Hematopoietic multipotent progenitor cell treated with erythropoietin and hydrocortisone succinate and interleukin-3 and kit ligand, for 4 days (in vitro differentiated cells): ENCODE data around the gene SNORC.
"Not testable (repeated sequence)": the region's sequence is repeated elsewhere in the genome, so short reads cannot be mapped to it uniquely, and the experiment has no call there.

Experiments used
- DNase-seq: peaks from one replicate; pipeline ENCODE4 v3.0.0-alpha.2; 2015

Gene SNORC

DNA sequence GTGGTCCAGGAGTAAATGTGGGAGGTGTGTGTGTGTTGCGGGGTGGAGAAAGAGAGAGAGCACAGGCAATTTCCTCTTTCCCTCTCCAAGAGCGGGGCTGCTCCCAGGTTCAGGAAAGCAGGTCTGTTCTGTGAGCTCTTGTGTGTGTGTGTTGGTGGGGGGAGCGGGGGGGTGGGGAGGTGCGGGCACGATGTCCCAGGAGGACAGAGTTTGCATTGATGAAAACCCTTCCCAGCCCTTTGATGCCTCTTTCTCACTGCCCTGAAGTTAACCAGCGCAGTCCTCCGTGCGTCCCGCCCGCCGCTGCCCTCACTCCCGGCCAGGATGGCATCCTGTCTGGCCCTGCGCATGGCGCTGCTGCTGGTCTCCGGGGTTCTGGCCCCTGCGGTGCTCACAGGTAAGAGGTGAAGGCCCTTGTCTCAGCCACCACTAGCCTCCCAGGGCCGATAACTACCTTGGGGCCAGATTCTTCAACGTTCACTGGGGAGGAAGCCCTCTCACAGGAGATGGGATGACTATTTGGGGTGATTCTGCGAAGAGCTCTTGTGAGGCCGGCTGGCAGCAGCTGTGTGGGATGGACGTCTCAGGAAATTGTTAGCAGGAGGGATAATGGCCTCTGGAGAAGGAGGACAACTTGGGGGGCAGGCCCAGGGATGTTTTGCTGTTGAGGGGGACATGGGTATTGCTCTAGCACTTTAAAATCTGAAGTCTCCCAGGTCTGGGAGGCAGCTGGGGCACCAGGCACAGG, at the start of gene SNORC:
Gene SNORC (plus strand): TSS at position 247 of the 748 bp plus-strand sequence. CDS start 78 bp downstream, at position 325.
- no peak for DNase-seq

DNA sequence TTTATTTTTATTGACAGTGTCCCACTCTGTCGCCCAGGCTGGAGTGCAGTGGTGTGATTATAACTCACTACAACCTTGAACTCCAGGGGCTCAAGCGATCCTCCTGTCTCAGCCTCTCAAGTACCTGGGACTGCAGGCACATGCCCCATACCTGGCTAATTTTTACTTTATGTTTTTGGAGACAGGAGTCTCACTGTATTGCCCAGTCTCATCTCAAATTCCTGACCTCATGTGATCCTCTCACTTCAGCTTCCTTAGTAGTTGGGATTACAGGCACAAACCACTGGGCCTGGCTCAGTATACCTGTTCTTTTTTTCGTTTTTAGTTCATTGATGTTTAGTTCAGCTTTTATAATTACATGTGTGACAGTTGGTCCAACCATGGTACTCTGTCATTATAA, 40.1 kb upstream of the SNORC start:
- no peak for DNase-seq

DNA sequence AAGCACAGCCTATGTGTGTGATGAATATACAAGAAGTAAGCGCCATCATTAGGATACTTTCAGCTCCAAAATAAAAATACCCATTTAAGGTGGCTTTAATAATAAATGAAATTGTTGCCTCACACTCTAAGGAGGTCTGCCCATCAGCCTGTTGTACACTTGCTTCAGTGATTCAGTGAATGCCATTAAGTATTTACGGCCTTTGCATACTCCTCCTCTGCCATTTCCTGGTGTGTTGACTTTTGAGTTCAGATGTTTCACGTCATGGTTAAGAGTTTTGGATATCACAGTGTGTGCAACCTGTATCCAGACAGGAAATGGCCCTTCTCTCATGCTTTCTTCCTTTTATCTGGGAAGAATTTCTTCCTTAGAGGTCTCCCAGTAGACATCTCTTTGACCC, 38.6 kb upstream of the SNORC start:
- DNase-seq = no peak

DNA sequence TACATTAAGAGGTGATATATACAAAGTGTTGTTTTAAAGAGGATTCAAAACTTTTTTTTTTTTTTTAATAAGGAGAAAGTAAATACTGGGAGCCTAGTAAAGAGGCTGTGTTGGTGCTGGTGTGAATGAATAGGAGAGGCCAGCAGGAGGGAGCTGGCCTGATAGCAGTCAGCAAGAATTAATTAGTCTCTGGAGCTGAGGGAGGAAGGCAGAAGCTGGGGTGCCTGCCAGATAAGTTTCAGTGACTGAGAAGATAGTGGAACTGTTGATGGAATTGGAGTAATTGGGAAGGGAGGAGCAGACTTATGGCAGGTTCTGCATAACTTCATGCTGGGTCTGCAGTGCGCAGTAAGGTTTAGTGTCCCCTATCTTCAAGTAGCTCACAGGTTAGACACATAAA, 36.2 kb upstream of the SNORC start:
- DNase-seq = no peak

DNA sequence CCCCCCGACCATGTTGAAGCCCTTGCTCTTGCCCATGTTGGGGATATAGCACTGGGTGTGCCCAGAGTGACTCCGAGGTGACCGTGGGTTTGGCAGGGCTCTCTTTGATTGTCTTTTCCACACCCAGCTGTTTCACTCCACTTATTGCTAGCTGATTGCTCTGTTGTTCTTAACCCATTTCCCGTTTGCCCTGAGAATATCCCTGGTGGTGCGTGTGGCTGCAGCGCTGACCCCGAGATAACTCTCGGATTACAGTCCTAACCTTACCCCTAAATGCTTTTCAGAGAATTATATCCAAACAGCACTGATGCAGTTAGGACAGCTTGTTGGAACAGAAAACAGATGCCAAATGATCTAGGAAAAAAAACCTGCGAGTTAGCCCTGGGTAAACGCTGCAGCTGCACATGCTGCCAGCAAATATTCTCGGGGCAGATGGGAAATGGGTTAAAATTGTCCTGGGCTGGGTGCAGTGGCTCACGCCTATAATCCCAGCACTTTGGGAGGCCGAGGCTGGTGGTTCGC, 34.3 kb upstream of the SNORC start:
- no peak for DNase-seq

DNA sequence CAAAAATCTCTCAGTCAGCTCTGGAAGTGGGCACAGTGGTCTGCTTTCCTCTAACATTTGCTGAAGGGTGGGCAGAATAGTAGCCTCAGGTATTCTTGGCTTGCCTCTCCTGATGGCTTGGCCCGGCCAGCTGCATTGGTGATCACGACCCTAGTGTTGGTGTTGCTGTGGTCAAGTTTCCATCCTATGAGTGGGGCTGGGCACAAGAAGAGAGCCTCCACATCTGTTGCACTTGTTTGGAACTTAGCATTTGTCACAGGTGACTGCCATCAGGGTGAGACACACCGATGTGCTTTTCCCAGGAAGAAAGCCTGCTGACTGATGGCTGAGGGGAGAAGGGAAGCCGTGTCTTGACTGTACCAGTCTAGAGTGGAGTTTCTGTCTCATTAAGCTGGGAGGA, 33.1 kb upstream of the SNORC start:
- no peak for DNase-seq

DNA sequence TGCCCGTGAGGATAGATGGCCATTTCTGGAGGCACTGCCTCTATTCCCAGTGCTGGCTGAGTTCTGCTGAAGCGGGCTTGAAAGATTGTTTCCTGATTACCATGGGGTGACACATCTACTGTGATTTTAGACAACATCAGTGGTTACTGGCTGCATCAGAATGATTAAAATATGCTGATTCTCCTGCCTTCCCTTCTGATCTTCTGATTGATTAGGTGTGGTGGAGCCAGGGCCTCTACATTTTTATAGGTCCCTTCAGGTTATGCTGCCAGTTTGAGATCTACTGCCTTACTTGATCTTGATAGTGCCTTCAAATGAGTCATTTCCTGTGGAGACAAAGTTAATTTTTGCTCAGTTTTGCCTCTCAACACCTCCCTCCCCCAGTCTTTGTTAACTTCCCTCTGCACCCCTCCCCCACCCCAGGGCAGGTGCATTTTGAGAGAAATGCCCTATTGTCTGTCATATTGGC, 31.6 kb upstream of the SNORC start:
- DNase-seq = peak; percentile 81

DNA sequence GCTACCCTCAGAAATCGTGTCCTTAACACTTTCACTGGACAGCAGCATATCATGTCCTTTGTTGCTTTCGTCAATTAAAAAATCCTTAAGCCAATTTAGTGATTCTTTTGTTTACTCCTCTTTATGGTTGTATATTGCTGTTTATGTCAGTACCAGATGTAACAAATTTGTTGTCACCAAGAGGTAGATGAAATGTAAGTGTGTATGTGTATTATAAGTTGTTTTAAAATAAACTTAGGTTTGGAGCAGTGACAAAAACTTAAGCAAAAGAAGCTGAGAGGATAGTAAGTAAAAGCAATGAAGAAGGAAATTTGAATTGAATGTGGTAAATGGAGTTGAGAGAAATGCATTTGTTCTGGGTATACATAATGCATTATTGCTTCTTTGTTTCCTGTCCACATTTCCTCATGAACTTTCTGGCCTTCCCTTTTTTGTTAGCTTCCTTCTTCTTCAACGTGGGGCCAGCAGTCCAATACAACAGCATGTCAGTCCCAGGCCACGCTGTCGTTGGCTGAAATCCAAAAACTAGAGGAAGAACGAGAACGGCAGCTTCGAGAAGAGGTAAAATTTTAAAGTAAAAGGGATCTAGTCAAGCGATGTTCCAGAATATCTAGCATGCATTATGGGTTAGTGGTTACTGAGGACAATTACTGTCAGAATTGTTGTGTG, 30.5 kb upstream of the SNORC start:
- DNase-seq = peak; percentile 85

DNA sequence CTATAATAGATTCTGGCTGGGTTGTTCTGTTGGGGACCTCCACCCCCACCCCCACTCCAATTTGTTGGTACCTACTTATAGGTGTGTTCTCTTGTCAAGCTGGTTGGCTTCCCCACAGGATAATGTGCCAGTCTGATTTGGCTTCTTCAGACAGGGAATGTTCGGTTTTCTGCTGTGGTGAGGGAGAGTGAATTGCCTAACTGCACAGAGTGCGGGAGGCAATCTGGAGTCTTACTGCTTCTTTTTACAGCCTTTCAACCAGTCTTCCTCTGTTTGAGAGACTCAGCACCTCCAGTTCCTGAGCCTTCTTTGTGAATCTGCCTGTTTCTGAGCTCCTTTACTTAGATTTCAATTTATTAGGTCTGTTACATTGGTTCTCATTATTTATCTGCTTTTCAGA, 27.4 kb upstream of the SNORC start:
- DNase-seq = no peak

DNA sequence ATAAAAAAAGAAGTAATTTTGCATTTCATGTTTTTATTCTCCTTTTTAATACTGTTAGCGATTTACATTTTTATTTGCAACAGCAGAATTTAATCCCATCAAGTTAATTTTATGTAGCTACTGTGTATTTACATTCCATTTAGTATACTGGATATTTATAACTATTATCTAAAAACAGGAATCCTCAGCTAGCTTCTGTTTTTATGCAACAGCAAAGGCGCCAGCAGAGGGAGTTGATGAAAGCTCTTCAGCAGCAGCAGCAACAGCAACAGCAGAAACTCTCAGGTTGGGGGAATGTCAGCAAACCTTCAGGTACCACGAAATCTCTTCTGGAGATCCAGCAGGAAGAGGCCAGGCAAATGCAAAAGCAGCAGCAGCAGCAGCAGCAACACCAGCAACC, 26.2 kb upstream of the SNORC start:
- DNase-seq = peak; percentile 37

DNA sequence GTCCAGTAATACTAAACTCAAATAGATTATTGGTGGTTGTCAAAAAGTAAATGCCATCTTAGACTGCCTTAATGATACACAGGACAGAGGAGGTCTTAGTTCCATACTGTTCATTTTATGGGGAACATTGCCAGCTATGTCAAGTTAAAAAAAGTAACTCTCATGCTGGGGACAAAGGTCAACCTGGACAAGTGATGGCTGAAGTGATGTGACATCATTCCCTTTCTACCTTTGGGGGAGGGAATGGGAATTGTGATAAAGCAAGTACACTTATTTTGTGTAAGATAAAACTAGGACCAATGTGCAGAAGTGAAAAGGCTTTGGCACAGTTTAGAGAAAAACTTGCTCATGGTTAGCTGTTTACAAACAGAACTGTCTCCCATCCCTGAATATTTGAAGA, 24.0 kb upstream of the SNORC start:
- DNase-seq = no peak

DNA sequence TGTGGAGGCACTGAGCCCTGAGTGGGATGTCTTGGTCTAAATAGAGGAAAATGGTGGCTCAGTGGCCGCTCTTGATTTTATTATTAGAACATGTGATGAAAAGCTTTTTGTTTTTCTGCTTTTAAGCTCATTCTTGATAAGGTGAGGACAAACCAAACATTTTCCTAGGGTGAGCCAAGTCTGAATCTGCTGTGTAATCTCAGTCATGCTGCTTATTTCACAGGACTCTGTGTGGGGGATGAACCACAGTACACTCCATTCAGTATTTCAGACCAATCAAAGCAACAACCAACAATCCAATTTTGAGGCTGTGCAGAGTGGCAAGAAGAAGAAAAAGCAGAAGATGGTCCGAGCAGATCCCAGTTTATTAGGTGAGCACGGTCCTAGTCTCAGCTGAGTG, 20.0 kb upstream of the SNORC start:
- no peak for DNase-seq

DNA sequence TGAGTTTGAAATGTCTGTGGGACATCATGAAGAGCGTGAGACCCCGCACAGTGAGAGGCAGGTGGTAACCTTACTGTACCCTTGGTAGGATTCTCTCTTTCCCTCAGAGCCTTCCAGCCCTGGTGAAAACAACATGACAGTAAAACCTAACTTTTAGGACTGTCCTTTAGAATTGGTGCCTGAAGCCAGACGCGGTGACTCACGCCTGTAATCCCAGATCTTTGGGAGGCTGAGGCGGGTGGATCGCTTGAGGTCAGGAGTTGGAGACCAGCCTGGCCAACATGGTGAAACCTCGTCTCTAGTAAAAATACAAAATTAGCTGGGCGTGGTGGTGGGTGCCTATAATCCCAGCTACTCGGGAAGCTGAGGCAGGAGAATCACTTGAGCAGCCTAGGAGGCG, 18.0 kb upstream of the SNORC start:
- not testable (repeated sequence) for DNase-seq

DNA sequence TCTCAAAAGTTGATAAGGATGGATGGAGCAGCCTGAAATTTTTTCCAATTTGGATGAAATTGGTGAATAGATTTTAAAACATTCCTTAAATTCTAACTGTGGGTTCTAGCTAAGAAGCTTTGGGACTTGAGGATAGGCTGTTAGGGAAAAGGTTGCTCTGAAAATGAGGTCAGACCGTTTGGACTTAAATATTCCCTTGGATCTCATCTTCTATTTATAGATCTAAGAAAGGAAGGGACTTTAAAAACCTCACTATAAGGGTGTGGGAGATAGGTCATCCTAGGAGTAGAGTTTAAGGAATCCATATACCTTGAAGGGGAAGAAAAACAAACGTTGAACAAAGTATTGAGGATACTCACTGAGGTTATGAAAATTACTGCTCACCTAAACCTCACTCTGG, 17.4 kb upstream of the SNORC start:
- no peak for DNase-seq

DNA sequence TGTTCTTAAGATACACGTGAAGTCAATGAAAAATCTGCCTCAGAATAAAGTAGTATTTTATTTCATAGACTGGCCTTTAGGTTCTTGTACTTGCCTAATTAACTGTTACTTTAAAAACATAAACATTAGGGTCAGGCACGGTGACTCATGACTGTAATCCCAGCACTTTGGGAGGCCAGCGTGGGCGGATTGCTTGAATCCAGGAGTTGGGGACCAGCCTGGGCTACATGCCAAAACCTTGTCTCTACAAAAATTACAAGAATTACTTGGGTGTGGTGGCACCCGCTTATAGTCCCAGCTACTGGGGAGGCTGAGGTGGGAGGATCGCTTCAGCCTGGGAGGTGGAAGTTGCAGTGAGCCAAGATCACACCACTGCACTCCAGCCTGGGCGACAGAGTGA, 16.0 kb upstream of the SNORC start:
- DNase-seq = peak; percentile 62

DNA sequence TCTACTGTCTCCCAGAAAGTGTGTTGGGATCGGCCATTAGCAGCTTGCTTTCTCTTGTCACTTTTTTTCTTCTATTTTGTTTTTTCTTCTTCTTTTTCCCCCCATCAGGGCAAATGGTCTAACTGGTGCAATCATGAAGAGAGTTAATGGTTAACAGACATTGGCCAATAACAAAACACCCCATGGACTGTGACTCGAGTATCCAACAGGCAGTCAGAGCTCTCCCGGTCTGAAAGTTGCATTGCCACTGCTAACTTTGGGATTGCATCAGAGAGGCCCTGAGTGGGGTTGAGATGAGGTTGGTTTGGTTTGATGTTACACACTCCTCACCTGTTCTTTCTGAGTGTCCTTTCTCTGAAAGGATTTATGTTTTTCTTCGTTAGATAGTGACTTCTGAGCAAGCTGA, 12.9 kb upstream of the SNORC start:
- no peak for DNase-seq

DNA sequence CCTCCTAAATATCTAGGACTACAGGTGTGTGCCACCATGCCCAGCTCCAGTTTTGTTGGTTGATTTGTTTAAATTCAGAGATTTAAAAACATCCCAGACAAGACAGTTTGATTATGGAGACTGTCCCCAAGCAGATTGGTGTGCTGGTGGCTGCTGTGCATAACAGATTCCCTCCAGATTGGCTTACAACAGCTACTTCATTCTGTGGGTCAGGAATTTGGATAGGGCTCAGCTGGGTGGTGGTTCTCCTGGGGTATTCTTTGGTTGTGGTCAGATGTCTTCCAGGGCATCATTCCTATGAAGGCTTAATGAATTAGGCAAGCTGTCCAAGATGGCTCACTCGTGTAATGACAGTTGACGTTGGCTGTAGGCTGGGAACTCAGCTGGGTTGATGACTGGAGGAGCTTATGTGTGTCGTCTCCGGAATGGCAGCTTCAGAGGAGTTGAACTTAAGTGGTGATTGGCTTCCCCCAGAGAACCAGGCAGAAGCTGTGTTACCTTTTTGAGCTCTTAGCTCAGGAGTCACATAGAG, 10.6 kb upstream of the SNORC start:
- no peak for DNase-seq

DNA sequence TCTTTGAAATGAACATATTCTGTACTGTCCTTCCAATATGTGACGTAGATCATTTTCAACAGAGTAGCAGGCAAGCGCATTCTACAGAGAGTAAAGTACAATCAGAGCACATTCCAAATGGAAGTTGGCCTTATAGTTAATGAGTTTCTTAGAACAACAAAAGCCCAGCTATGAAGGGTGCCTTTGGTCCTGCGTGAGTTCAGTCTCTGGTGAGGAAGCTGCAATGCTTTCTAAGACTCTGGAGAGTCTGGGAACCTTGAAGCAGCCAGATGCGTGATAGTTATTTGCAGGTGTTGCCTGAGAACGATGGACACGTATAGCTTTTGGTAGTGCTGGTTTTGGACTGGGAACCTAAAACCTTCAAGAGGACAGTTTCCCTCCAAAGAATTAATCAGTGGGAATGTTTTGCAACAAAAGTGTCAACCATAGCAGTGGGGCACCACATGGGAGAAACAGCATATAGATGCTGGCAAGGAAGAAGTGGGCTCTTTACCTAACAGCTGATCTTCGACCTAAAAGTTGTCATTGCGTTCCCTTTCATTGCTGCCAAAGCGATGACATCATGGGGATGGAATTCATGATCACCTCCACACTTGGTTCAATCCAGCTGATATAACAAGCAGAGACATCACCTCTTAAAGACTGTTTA, 9.3 kb upstream of the SNORC start:
- no peak for DNase-seq

DNA sequence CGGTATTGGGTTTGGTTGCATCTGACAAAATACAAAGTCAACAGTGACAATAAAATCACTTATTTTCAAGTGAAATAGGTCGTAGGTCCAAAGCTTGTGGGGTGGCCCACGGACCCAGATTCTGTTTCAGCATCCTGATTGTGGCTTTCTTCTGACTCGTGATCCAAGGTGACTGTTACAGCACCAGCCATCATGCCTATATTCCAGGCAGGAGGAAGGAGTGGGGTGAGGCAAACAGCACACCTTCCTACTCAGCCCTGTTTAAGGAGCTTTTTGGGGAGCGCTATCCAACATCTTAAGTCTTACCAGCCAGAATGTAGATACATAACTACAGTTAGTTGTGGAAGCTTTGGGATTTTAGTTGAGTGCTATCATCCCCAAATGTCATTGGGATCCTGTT, 8.7 kb upstream of the SNORC start:
- no peak for DNase-seq

DNA sequence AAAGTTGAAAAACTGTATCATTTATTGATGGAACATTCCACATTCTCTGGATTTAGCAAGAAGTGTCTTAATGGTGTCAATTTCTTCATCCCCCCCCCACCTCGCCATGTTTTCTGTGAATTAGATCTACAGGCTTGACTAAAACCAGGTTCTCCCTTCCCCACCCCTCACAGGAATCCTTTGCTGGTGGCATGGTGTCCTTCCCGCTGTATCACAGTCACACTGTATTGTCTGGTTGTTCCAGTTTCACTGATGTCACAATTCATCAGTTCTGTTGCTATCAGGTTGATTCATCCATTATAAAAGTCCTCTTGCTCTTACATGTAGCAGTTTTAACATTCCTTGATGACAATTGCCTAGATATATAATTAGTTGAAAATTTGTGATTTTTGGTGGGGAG, 6.1 kb upstream of the SNORC start:
- no peak for DNase-seq

DNA sequence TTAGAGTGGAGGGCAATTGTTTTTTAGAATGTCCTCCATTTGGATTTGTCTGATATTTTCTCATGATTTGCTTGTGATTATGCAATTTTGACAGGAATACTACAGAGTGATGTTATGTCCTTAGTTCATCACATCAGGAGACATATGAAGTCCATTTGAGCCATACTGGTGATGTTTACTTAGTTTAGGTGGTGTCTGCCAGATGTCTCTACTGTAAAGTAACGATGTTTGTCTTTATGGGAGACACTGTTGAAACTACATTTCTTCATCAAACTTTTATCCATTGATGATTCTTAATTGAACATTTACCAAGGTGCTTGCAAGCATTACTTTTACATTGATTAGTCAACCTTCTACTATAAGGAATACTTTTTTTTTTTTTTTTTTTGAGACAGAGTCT, 4.9 kb upstream of the SNORC start:
- no peak for DNase-seq

DNA sequence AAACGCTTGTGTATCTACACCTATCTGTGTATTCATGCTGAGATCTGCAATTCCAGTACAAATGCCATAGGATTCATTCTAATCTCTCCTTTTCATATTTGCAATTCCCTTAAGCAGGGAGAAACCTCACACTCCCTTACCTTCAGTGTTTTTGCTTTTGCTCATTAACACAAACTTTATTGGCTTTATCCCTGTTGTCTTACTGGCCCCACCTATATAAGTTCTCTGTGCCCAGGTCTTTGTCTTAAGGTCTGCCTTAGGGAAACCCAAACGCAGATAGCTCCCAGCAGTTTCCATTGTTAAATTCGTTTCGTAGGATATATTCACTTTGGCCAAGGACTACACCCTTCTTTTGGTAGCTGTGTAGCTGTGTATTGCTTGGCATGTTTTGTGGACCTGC, 4.0 kb upstream of the SNORC start:
- no peak for DNase-seq

DNA sequence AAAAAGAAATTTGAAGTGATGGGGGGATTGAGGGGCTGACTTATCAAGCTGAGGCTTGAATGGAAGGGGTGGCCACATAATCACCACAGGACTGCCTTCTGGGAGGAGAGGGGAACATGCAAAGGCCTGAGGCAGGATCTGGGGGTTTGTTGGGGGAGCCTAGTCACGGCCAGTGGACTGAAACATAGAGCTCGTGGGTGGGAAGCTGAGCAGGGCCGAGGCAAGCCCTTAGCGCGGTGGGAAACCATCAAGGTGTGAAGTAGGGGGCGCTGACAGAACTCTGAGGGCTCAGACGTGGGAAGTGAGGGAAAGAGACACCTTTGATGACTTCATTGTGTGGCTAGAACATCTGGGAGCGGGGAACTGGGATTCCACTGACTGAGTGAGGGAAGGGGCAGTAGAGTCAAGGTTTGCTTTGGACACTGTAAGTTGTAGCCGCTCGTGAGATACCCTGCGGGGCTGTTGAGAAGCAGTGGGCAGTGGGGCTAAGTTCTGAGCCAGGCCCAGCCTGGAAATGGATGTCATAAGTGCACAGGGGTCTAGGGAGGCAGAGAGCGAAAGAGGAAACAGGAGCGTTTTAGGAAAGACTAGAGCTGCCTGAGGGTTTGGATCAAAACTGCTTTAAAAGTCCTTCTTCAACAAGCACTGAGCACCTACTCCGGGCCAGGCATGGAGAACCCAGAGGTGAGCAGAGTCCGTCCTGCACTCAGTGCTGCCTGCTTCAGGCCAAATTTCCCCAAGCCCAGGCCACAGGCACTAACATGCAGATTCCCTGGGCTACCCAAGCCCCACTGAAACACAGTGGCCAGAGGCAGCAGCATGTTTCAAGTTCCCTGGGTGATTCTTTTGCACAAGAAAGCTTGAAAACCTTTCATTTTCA, 686 bp upstream of the SNORC start:
- DNase-seq = no peak
